GM21723 (cell line): ENCODE measurements around the gene LUZP2.

Source experiments
- ATAC-seq: cut with Tn5 transposase; IDR thresholded peaks from one replicate; pipeline ENCODE4 v1.9.1; 2021; ENCODE audit warnings: mild to moderate bottlenecking, moderate library complexity; ENCODE audit not compliant: unreplicated experiment

The LUZP2 gene

DNA sequence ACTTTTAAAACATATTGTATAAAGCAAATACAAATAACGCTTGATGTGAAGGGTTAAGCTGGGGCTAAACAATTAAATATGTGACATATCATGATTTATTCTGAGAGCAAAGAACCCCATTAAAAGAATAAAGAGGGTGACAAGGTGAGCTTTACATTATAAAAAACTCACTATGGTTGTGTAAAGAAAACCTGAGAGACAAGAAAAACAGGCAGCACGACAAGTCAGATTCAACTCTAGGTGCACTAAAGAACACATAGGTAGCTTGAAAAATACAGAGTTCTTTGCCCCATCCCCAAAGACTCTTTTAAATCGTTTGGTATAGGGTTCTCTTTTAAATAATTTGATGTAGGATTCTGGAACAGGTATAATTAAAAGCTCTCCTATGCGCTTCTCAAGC, 63.5 kb downstream of the LUZP2 start:
- no peak for ATAC-seq

DNA sequence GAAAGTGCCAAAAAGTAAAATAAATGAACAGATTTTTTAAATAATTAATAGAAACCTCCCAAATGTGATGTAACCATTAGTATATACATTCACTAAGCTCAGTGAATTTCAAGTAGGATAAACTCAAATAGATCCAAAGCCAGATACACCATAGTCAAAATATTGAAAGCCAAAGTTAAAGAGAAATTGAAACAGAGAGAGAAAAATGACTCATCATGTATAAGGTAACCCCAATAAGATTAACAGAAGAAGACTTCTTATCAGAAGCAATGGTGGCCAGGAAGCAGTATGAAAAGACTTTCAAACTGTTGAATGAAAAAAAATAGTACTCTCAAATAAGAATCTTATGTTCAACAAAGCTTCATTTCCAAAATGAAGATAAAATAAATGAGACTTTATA, 70.5 kb downstream of the LUZP2 start:
- ATAC-seq = no peak

DNA sequence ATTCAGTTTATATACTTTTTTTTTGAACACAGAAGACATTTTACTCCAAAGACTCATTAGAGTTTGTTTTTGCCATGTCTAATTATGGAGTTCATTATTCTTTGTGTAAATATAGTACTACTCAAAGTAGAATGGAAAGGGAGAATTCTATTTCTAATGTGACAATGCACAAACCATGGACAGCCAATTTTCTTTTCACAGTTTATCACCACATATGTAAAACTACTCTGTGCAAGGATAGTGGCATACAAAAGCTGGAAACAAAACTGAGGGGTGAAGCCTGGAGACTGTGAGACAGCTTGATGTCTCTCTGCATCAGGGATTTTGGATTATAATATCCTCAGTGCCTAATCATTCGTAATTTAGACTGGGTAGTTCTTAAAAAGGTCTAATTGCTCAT, 75.5 kb downstream of the LUZP2 start:
- ATAC-seq = no peak

DNA sequence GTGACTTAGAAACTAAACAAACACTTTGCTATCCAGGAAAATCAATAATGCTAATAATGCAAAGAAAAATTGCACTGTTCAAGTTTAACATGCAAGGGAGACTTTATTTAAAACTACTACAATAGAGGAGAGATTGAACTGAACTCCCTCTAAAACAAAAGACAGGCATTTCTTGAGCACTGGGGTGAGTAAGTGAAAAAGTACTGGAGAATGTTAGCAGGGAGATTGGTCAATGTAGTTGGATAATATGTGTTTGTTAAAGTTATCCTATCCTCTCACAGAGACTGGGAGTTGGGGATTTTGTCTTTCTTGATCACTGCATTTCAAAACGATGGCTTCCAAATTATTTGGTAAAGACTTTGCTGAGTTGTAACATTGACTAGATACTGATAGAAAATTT, 77.6 kb downstream of the LUZP2 start:
- ATAC-seq = no peak

DNA sequence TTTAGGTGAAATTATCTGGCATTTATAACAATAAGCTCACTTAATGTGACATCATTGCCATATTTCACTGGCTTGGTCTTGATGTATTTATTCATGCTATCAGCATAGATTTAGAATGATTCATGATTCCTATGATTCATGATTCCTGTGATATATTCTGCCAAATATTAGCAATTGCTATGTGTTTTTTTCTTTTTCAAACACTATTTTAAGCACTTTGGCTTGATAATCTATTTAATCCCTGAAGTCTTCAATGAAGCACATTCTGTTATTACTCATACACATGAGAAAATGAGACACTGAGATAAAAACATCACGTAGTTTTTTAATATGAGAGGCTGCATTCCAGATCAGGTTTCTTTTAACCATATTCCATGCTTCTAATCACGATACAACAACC, 78.5 kb downstream of the LUZP2 start:
- ATAC-seq = no peak

DNA sequence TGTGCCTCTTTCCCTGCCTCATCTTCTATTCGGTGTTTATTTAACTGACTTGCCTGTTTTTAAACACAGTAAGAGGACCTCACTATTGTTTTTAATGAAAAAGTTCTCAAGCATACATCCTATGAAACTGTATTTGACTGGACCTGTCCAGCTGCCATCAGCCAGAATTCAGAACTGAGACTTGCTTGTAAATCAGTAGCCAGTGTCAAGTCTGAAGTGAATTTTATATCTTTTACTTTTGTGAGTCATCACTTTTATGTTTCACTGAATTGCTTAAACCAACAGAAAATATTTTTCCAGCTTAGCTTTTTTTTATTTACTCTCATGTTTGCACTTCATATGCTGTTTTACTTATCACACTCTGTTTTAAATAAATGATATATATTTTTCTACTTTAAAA, 88.3 kb downstream of the LUZP2 start:
- no peak for ATAC-seq

DNA sequence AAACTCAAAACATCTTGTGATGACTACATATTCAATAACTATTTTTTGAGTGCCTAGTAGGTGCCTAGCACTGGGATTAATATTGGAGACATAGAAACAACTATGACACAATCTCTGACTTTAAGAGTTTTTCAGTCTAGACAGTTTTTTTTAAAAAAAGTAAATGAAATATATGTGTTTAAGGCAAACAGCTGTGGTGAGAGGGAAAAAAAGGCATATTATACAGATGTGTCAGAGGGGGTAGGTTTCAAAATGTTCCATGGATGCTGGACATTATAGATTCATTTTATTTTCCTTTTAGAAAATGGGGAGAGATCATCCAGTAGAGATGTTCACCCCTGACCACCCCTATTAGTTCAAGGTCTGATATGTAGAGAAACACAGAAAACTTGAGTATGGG, 90.8 kb downstream of the LUZP2 start:
- no peak for ATAC-seq

DNA sequence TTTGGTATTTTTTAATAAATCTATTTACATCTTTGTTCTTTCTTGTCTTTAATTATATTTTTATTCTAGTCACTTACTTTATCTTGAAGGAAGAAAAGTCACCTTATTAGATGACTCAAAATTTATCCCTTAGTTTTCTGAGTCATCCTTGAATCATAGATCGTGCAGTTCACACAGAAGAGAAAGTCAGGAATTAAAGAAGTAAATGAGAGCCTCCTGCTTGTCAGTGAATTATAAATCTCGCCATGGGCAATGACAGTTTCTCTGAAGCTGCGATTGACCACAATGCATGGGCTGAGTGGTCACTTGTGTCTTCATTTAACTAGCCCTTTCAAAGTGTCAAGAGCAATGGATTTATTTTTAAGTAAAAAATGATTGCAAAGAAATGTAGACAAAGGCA, 91.2 kb downstream of the LUZP2 start:
- ATAC-seq = no peak

DNA sequence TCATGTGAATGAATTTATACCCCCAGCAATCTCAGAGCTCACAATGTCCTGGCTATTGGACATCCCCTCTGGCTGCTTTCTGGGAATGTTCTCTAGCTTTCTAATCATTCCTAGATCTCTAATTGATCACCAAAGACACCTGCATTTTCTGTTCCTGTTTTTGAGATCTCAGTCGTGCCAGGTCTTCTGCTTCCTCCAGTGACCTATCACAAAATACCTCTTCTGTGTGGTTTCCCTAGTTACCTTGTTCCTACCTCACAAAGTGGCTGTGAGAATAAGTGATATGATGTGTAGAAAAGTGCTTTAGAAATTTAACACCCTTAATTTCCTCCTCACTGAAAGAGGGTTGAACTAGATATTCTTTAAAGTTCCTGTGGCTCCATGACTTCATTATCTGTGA, 92.2 kb downstream of the LUZP2 start:
- no peak for ATAC-seq

DNA sequence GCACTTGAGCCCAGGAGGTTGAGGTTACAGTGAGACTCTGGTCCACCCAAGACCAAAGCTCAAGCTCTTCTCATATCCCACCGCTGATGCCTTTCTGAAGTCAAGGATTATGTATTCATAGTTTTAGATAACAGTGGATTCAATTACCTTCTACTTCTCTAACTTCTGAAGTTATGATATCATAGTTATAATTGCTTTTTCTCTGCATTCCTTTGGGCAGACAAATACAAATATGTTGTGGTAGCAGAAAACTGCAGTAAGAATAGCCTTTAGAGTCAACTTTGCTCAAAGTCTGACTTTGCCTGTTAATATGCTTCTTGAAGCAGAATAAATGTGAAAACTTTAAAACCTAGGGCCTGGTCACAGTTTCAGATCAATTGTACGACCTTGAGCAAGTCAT, 94.4 kb downstream of the LUZP2 start:
- ATAC-seq = no peak

DNA sequence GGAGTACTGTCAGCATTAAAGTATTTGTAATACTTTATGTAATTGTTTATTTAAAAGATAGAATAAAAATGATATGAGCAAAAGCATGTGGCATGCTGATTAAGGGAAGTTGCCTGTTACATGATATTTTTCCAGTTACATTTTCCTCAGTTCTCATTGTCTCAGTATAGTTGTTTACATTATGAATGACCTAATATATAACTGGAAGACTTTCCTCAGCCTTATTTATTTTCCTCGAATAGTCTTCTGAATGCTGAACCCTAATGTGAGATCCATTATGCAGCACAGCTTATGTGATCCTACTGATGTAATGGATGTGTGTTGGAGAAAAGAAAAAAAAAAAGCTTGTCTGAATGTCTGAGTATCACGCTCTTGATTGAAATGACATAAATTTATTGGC, 95.5 kb downstream of the LUZP2 start:
- ATAC-seq = no peak

DNA sequence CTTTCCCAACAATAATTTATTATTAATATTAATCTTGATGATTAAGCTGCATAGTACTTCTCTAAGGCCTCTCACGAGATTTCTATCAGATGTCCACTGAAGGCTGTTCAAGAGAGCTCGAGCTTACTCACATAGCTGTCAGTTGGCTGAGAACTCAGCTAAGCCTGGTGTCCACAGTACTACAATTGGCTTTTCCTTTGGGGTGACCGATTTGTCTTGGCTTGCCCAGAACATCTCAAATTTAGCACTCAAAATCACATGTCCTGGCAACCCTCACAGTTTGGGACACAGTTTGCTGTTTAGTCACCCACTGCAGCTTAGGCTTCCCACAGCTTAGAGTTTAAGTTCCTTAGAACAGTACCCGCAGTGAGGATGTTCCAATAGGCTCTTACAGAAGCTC, 96.5 kb downstream of the LUZP2 start:
- no peak for ATAC-seq

DNA sequence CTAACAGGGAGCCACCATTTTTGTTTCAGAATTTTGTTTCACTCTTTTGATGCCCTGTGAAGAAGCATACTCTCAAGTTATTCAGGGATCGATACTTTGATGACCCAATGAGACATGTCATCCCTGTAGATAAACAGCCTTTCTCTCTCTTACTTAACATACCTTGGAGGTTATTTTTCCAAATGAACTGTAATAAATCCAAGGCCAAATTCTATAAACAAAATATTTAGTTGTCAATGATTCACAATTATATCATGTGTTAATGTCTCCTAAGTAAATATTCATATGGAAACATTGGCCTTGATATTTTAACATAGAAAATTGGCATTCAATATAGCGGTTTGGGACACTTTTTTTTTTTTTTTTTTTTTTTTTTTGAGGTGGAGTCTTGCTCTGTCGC, 97.5 kb downstream of the LUZP2 start:
- no peak for ATAC-seq

DNA sequence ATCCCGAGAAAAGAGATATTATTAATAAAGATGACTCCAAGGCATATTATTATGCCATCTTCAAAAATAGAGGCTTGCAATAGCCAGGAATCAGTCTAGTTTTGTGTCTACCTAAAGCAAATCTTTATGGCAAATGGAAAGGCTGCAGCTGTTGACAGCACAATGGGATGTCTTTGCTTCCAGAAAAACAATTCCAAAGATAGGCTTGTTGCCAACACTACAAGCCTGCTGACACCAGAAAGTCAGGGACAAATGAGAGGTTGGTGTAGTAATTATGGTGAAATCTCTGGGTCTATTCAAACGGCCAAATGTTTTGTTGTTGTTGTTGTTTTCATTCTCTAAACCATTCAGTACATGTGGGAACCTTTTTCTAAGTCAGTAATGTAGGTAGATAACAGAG, 101.8 kb downstream of the LUZP2 start:
- no peak for ATAC-seq

DNA sequence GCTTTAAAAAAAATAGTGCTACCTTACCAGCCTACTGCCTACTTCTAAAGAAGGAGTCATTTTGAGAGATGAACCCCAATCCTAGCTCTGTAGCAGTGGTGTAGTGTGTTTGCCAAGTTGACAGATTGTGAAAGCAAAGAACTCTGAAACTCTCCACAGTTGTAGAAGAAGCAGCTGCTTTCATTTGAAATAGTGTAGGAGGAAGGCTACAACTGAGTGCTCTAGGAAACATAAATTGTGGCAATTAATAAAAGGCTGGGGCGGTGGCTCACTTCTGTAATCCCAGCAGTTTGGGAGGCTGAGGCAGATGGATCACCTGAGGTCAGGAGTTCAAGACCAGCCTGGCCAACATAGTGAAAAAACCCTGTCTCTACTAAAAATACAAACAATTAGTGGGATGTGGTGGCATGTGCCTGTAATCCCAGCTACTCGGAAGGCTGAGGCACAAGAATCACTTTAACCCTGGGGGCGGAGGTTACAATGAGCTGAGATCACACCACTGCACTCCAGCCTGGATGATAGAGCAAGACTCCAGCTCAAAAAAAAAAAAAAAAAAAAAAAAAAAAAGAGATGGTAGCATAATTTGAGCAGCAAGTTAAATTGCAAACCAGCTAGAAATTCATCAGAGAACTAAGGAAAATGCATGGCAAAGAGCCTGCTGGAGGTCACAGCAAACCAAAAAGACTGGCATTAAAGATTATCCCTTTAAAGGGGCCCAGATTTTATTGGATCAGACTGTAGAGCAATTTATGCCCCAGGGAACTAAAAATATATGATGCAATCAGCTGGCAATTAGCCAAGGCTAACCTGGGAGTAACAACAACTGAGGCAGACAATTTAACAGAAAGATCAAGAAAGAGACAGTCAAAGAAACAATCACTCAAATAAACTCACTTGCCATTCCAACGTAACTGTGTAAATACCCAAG, 112.6 kb downstream of the LUZP2 start:
- no peak for ATAC-seq

DNA sequence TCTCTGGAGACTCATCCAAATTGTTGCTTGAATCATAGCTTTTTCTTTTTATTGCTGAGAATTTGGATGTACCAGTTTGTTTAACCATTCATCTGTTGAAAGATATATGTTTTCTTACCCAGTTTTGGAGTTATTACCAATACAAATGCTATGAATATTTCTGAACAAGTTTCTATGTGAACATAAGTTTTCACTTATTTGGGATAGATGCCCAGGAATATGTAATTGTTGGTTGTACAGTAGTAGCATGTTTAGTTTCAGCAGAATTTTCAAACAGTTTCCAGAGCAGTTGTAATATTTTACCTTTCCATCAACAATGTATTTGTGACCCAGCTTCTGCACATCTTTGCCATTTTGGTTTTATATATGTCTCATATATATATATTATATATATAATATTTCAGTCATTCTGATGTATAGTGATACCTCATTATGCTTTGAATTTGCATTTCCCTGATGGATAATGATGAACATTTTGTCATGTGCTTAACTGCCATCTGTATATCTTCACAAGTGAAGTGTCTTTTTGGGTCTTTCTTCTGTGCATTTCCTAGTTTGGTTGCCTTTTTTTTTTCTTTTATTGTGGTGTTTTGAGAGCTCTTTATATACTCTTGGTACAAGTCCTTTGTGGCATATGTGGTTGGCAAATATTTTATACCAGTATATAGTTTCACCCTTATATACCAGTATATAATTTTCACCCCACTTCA, 118.8 kb downstream of the LUZP2 start:
- ATAC-seq = no peak

DNA sequence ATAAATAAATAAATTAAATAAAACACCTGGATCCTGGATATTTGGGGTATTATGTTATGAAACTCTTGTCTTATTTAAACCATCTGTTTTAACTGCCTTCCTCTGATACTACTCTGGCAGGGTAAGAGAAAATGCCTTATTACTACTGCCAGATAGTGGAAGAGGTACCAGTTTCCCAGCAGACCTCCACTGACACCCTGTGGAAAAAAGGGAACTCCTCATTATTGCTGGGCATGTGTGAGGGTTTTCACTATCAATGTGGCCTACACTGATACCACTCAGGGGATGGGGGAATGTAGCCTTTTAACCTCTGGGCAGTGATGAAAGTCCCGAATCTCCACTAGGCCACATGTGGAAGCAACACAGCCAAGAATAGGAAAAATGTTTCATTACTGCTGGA, 121.0 kb downstream of the LUZP2 start:
- ATAC-seq = no peak

DNA sequence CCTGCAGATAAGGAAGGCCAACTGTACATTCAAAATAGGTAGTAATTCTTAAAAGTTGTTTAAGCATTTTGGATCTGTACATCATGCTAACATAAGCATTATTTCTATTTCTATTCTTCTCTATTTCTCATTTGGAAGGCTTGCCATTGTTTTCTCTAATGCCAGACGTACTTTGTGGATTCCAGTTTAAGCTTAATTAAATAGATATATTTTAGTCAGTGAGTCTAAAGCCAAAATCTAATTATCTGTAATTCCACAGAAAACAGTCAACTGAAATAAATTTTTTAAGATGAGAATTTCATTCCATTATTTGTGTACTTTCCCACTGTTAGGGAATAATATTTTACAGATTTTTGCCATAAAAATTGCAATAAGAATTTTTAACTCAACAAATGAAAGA, 123.0 kb downstream of the LUZP2 start:
- ATAC-seq = no peak

DNA sequence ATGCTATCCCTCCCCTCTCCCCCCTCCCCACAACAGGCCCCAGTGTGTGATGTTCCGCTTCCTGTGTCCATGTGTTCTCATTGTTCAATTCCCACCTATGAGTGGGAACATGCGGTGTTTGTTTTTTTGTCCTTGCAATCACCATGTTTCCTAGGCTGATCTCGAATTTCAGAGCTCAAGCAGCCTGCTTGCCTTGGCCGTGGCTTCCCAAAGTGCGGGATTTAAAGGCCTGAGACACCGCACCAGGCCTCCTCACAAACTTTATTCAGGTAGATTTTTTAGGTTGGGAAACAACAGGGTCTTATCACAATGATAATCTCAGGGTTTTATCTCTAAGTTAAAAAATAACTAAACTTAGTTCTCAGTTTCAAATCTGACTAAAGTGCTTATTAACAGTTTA, 125.4 kb downstream of the LUZP2 start:
- ATAC-seq = no peak

DNA sequence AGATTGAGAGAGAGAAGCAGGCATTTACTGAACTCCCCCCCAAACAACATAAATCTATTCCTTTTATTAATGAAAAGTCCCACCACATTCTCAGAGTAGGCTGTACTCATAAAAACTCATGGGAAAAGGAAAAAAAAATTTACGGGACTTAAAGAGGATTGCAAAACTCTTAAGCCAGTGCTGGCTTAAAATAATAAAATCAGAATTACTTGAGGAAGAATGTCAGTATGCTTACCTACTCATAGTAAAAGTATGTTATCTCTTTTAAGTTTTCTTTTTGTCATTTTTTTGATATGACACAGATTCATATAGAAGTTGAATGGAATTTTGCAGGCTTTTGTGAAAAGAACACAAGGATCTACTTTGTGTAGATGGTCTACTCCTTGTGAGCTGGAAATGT, 126.3 kb downstream of the LUZP2 start:
- no peak for ATAC-seq

DNA sequence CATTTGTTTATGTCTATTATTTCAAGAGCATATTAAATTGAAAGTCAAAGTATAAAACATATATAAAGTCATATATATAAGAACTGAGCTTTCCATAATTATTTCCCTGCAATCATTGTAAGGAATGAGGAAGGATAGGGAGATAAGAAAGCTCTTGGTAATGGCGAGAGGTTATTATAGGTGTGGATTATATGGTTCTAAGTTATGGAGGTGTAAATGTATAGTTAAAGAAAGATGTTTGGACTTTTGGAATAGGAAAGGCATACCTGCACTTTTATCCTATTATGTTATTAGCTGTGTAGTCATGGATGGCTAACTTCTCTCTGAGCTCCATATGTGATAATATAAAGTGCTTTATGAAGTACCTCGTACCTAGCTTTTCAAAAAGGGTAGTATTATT, 127.6 kb downstream of the LUZP2 start:
- ATAC-seq = no peak

DNA sequence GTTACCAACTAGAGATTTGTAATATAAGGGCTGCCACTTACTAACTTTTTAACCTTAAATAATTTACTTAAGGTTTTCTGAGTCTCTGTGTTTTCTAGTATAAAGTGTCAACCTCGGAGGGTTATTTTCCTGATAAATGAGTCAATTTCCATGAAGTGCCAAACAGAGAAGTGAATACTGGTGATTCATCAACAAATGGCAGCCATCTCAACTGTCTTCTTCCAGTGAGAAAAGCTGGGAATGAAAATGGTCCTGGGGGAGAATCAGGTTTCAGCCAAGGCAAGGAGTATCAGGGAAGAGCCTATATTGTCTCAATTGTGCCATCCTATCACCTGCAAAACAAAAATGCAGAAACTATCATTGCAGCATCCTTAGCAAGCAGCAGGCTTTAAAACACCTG, 129.1 kb downstream of the LUZP2 start:
- ATAC-seq = no peak
